Omental fat pad (tissue), 4 donors: ENCODE data around the gene ASB13. TPM values are rescaled to one million over a fixed set of nuclear protein-coding genes. Genes with fewer than 3 reads are reported as not detected.
"Not testable (repeated sequence)": the region's sequence is repeated elsewhere in the genome, so short reads cannot be mapped to it uniquely, and the experiment has no call there.

Source experiments
- ATAC-seq: fragments of 150-250 bp; one replicate; pipeline ENCODE4 v1.9.1; 2016; ENCODE audit warnings: mild to moderate bottlenecking, moderate library complexity; ENCODE audit not compliant: low FRiP score
- DNase-seq: peaks from one replicate; pipeline ENCODE4 v3.0.0-alpha.2; 2019; ENCODE audit warnings: low spot score
- total RNA-seq, 4 donors: library from RNA; depleted of rRNA; stranded (reverse); fragments of >200 nt; gene quantifications; one replicate each; pipeline ENCODE4 v1.1.0, GENCODE V29; 2016
- TF ChIP-seq, protein P1 (sequence below), 3 donors: fragments of 450-650 bp; IDR thresholded peaks; one replicate each; pipeline ENCODE4 v1.5.1; 2016 to 2017; ENCODE audit warnings: antibody characterized with exemption in 3 of 3, mild to moderate bottlenecking in 3 of 3, moderate library complexity in 2 of 3

ASB13 gene
- total RNA-seq, 4 donors from 2014 or later = 15.0 to 46.5 (median 16.9) TPM

GRCh38 chr10:5595095-5595494, 71.3 kb downstream of the ASB13 start:
- ATAC-seq (no peak), DNase-seq (no peak)
- TF ChIP-seq, protein P1, sequence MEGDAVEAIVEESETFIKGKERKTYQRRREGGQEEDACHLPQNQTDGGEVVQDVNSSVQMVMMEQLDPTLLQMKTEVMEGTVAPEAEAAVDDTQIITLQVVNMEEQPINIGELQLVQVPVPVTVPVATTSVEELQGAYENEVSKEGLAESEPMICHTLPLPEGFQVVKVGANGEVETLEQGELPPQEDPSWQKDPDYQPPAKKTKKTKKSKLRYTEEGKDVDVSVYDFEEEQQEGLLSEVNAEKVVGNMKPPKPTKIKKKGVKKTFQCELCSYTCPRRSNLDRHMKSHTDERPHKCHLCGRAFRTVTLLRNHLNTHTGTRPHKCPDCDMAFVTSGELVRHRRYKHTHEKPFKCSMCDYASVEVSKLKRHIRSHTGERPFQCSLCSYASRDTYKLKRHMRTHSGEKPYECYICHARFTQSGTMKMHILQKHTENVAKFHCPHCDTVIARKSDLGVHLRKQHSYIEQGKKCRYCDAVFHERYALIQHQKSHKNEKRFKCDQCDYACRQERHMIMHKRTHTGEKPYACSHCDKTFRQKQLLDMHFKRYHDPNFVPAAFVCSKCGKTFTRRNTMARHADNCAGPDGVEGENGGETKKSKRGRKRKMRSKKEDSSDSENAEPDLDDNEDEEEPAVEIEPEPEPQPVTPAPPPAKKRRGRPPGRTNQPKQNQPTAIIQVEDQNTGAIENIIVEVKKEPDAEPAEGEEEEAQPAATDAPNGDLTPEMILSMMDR (IDR thresholded peaks at IDR 0.05) = no peak

GRCh38 chr10:5594271-5595049, 71.9 kb downstream of the ASB13 start:
- no peak for ATAC-seq
- no peak for DNase-seq
- TF ChIP-seq, protein P1 (IDR thresholded peaks at IDR 0.05) = no peak

- not testable (repeated sequence) for ATAC-seq, DNase-seq
Measured at GRCh38 chr10:5593347-5593746, 73.0 kb downstream of the ASB13 start.

DNA sequence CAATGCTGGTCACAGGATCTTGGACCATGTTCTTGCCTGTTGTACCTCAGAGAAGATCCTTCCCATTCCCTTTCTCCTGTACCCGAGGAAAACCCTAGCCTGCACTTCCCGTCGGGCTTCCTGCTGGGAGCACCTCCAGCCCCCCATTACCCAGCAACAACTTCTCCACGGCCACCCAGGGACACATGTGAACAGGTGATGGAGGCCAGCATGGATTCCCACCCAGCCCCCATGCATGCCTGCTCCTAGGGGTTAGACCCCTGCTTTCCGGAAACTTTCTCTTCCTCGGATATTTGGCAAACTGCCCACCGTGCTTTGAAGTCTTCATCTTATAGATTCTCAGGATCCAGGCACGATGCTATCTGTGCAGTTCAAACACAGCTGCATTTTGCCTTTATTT, 74.3 kb downstream of the ASB13 start:
- no peak for ATAC-seq
- DNase-seq = no peak
- TF ChIP-seq, protein P1 (IDR thresholded peaks at IDR 0.05) = no peak

DNA sequence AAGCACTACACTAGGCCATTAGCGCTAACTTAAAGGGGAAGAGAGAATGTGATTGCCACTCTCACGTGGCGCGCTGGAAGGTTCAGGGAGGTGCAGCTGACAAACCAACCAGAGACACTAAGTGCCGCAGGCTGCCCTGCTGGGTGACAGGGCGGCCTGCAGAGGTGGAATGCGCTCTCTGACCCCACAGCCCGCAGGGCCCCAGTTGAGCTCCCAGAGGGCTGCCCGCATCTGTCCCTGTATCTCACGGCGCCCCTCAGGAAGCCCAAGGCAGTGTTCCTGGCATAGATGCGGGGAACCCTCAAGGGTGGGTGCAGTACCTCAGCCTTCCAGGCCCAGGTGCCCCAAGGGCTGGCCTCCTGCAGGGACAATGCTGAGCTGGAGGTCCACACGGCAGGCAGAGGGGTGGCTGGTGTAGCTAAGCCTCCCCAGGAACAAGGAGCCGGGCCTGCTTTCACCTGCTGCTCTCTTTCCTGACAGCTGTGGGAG, 75.0 kb downstream of the ASB13 start:
- no peak for ATAC-seq
- DNase-seq = no peak
- TF ChIP-seq, protein P1 (IDR thresholded peaks at IDR 0.05) = no peak

DNA sequence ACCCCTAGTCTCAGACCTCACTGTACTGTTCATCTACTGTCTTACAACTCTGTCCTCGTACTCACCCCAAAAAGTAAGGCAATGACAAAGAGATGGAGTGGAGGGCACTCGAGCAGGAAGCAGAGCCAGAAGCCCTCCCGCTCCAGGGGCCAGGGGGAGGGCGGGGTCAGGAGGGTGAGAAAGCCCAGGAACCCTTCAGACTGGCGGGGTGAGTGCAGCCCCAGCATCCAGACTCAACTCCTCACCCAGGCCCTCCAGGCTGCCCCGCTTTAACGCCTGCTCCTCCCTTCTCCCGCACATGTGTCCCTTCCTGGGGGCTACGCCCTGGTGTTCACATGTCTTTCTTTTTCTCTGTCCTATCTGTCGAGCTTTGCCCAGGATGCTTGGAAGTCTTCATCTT, 75.6 kb downstream of the ASB13 start:
- no peak for ATAC-seq
- no peak for DNase-seq
- TF ChIP-seq, protein P1 (IDR thresholded peaks at IDR 0.05) = no peak

GRCh38 chr10:5589661-5590511, 76.5 kb downstream of the ASB13 start:
- ATAC-seq (no peak), DNase-seq (no peak)
- TF ChIP-seq, protein P1 (IDR thresholded peaks at IDR 0.05) = no peak
